ENCODE data around the gene GPC6. TPM values are rescaled to one million over a fixed set of nuclear protein-coding genes. Genes with fewer than 3 reads are reported as not detected.

GPC6 gene
- total and polyA plus RNA-seq, 2 experiments from 2014 or later: 14.4 to 20.8 TPM

GRCh38 chr13:94272038-94272437, 1045.4 kb downstream of the GPC6 start:
- Histone ChIP-seq H3K79me2 (ENCODE audit: insufficient read depth) (no peaks in the 10 kb centered on the region), H3F3A (ENCODE audit: insufficient read depth) (no peaks in the 10 kb centered on the region), H3K27me3 (replicated peaks; ENCODE audit: insufficient read depth) (no peaks in the 10 kb centered on the region), H3K36me3 (ENCODE audit: low read depth) (no peaks in the 10 kb centered on the region), H3K9me2 (ENCODE audit: insufficient read depth) (no peaks in the 10 kb centered on the region), H4K20me1 (ENCODE audit: insufficient read depth) (no peaks in the 10 kb centered on the region), H2AFZ (no peak overlapping the region), H3K4me2 (ENCODE audit: unreplicated experiment) (no peak overlapping the region), H3K4me3 (no peak overlapping the region), H3K9me3 (ENCODE audit: low read depth) (no peaks in the 10 kb centered on the region), H3K27ac (no peak overlapping the region), H3K9ac (no peak overlapping the region), H3K4me1 (ENCODE audit: insufficient read depth) (peaks cover 5% of the 10 kb centered on the region; the same call in 1 of the 2 replicates)
- no peak for TF ChIP-seq EZH2 (IDR thresholded peaks at IDR 0.05; ENCODE audit: insufficient read depth, poor library complexity, severe bottlenecking)
- no peak for TF ChIP-seq EZH2phosphoT487 (IDR thresholded peaks at IDR 0.05; ENCODE audit: insufficient read depth, low read depth)
- DNase-seq: no peak
- 34 to 40% methylated on average over 2 of the region's 2 CpGs for WGBS, 2 experiments (ENCODE audit: low coverage in 1 of 2, low lambda C conversion rate in 2 of 2, missing lambda C conversion rate in 2 of 2)
- in situ Hi-C loops (cut with MboI): no loop called here

GRCh38 chr13:94280349-94280748, 1053.7 kb downstream of the GPC6 start:
- no peaks in the 10 kb centered on the region for H3K27me3 ChIP-seq (replicated peaks; ENCODE audit: insufficient read depth)
- H3K27ac ChIP-seq: no peak overlapping the region
- no peaks in the 10 kb centered on the region for H3K79me2 ChIP-seq (ENCODE audit: insufficient read depth)
- H3K9ac ChIP-seq: no peak overlapping the region
- H3K9me2 ChIP-seq (ENCODE audit: insufficient read depth): no peaks in the 10 kb centered on the region
- no peak for DNase-seq
- H3K9me3 ChIP-seq (ENCODE audit: low read depth): no peaks in the 10 kb centered on the region
- 62 to 66% methylated on average over 3 of the region's 3 CpGs for WGBS, 2 experiments (ENCODE audit: low coverage in 1 of 2, low lambda C conversion rate in 2 of 2, missing lambda C conversion rate in 2 of 2)
- H3K4me3 ChIP-seq: no peak overlapping the region
- no peaks in the 10 kb centered on the region for H3K4me1 ChIP-seq (ENCODE audit: insufficient read depth)
- in situ Hi-C loops (cut with MboI): no loop called here
- no peaks in the 10 kb centered on the region for H3K36me3 ChIP-seq (ENCODE audit: low read depth)
- no peak for TF ChIP-seq EZH2phosphoT487 (IDR thresholded peaks at IDR 0.05; ENCODE audit: insufficient read depth, low read depth)
- no peak for TF ChIP-seq EZH2 (IDR thresholded peaks at IDR 0.05; ENCODE audit: insufficient read depth, poor library complexity, severe bottlenecking)
- H4K20me1 ChIP-seq (ENCODE audit: insufficient read depth): no peaks in the 10 kb centered on the region
- no peaks in the 10 kb centered on the region for H3F3A ChIP-seq (ENCODE audit: insufficient read depth)
- H2AFZ ChIP-seq: no peak overlapping the region
- H3K4me2 ChIP-seq (ENCODE audit: unreplicated experiment): no peak overlapping the region

- Histone ChIP-seq H3K27ac (no peak overlapping the region), H3K9me2 (ENCODE audit: insufficient read depth) (no peaks in the 10 kb centered on the region), H3K4me1 (ENCODE audit: insufficient read depth) (no peaks in the 10 kb centered on the region), H3K4me2 (ENCODE audit: unreplicated experiment) (no peak overlapping the region), H3K36me3 (ENCODE audit: low read depth) (no peaks in the 10 kb centered on the region), H3K79me2 (ENCODE audit: insufficient read depth) (no peaks in the 10 kb centered on the region), H3K9ac (no peak overlapping the region), H4K20me1 (ENCODE audit: insufficient read depth) (no peaks in the 10 kb centered on the region), H2AFZ (no peak overlapping the region), H3K27me3 (replicated peaks; ENCODE audit: insufficient read depth) (no peaks in the 10 kb centered on the region), H3K4me3 (no peak overlapping the region), H3K9me3 (ENCODE audit: low read depth) (no peaks in the 10 kb centered on the region), H3F3A (ENCODE audit: insufficient read depth) (no peaks in the 10 kb centered on the region)
- TF ChIP-seq EZH2 (IDR thresholded peaks at IDR 0.05; ENCODE audit: insufficient read depth, poor library complexity, severe bottlenecking) (no peak), EZH2phosphoT487 (IDR thresholded peaks at IDR 0.05; ENCODE audit: insufficient read depth, low read depth) (no peak)
- in situ Hi-C loops (cut with MboI): no loop called here
- no peak for DNase-seq
These were observed 1054.2 kb downstream of the GPC6 start for GRCh38 chr13:94280845-94281244.

GRCh38 chr13:94286581-94286980, 1060.0 kb downstream of the GPC6 start:
- no peak overlapping the region for H3K27ac ChIP-seq

More at GRCh38 chr13:94286581-94286980, 1060.0 kb downstream of the GPC6 start:
- H3F3A ChIP-seq (ENCODE audit: insufficient read depth): no peaks in the 10 kb centered on the region
- H3K9me2 ChIP-seq (ENCODE audit: insufficient read depth): no peaks in the 10 kb centered on the region
- no peaks in the 10 kb centered on the region for H3K9me3 ChIP-seq (ENCODE audit: low read depth)
- in situ Hi-C loops (cut with MboI): no loop called here
- no peak overlapping the region for H2AFZ ChIP-seq
- no peak for TF ChIP-seq EZH2 (IDR thresholded peaks at IDR 0.05; ENCODE audit: insufficient read depth, poor library complexity, severe bottlenecking)
- no peak for TF ChIP-seq EZH2phosphoT487 (IDR thresholded peaks at IDR 0.05; ENCODE audit: insufficient read depth, low read depth)
- no peak overlapping the region for H3K9ac ChIP-seq
- no peaks in the 10 kb centered on the region for H4K20me1 ChIP-seq (ENCODE audit: insufficient read depth)
- H3K79me2 ChIP-seq (ENCODE audit: insufficient read depth): no peaks in the 10 kb centered on the region
- no peak overlapping the region for H3K4me2 ChIP-seq (ENCODE audit: unreplicated experiment)
- H3K27me3 ChIP-seq (replicated peaks; ENCODE audit: insufficient read depth): no peaks in the 10 kb centered on the region
- H3K4me3 ChIP-seq: no peak overlapping the region
- no peaks in the 10 kb centered on the region for H3K4me1 ChIP-seq (ENCODE audit: insufficient read depth)
- no peak for DNase-seq
- 35 to 40% methylated on average over 3 of the region's 3 CpGs for WGBS, 2 experiments (ENCODE audit: low coverage in 1 of 2, low lambda C conversion rate in 2 of 2, missing lambda C conversion rate in 2 of 2)
- no peaks in the 10 kb centered on the region for H3K36me3 ChIP-seq (ENCODE audit: low read depth)

All from GM23248 (cell line).